Prostate gland (tissue), 2 donors: ENCODE measurements around the gene SRGAP3. TPM values are rescaled to one million over a fixed set of nuclear protein-coding genes. Genes with fewer than 3 reads are reported as not detected.

ENCODE experiments used
- DNase-seq: peaks from one replicate; pipeline ENCODE4 v3.0.0-alpha.2; 2019; ENCODE audit warnings: low spot score
- H3K27ac ChIP-seq, 2 donors: fragments of 200-600 bp; sonication (generic); 2 replicates each; pipeline ENCODE4 v1.5.1; 2017 to 2019
- H3K27me3 ChIP-seq: fragments of 200-600 bp; sonication (generic); replicated peaks from 2 replicates; pipeline ENCODE4 v1.5.1; 2019; ENCODE audit not compliant: insufficient read depth
- H3K36me3 ChIP-seq, 2 donors: fragments of 200-600 bp; sonication (generic); 1 replicate in 1 of 2; 2 replicates in 1 of 2; pipeline versions ENCODE4 v1.5.1 to v1.8.1; 2017 to 2019
- H3K4me1 ChIP-seq: fragments of 200-600 bp; sonication (generic); replicated peaks from 2 replicates; pipeline ENCODE4 v1.5.1; 2019
- H3K4me3 ChIP-seq, 2 donors: fragments of 200-600 bp; sonication (generic); 2 replicates each; pipeline ENCODE4 v1.5.1; 2017 to 2019
- H3K9me3 ChIP-seq: fragments of 200-600 bp; sonication (generic); 2 replicates; pipeline ENCODE4 v1.5.1; 2017
- CTCF ChIP-seq, 4 experiments: fragments of 200-600 bp in 2 of 4; fragments of 450-650 bp in 2 of 4; sonication (generic) in 2 of 4; IDR thresholded peaks; 1 replicate in 3 of 4; 2 replicates in 1 of 4; pipeline ENCODE4 v1.5.1; 2016 to 2019; ENCODE audit warnings: antibody characterized with exemption in 4 of 4, mild to moderate bottlenecking in 2 of 4, moderate library complexity in 2 of 4
- POLR2A ChIP-seq: fragments of 450-650 bp; IDR thresholded peaks from one replicate; pipeline ENCODE4 v1.6.1; 2016; ENCODE audit warnings: antibody characterized with exemption, mild to moderate bottlenecking
- POLR2AphosphoS5 ChIP-seq: sonication (generic); formaldehyde crosslinking; IDR thresholded peaks from one replicate; pipeline ENCODE4 v1.6.1; 2017; ENCODE audit warnings: antibody characterized with exemption
- WGBS: methylation state at CpG from one replicate; pipeline ENCODE4 v1.1.5; 2018; 5-methylcytosine and 5-hydroxymethylcytosine counted together
- intact Hi-C: fragments of 100-400 bp; cut with DNase I; formaldehyde crosslinking; loops from one replicate; pipeline ENCODE4 v1.14.2; 2022
- total RNA-seq, 2 donors: library from RNA; depleted of rRNA; stranded (reverse); fragments of >200 nt; gene quantifications; one replicate each; pipeline ENCODE4 v1.1.0, GENCODE V29; 2016

The SRGAP3 gene
- total RNA-seq, 2 donors from 2014 or later = 23.6 to 50.3 TPM

GRCh38 chr3:9211155-9211950 is 38.1 kb downstream of the SRGAP3 start:
- Histone ChIP-seq H3K27me3 (no peaks in the 10 kb centered on the region), H3K27ac (no peak overlapping the region), H3K4me1 (no peaks in the 10 kb centered on the region), H3K9me3 (no peaks in the 10 kb centered on the region), H3K36me3 (no peaks in the 10 kb centered on the region), H3K4me3 (no peak overlapping the region)
- WGBS = 94% methylated on average over 2 of the region's 2 CpGs
- no peak for DNase-seq
- TF ChIP-seq POLR2A (no peak), POLR2AphosphoS5 (no peak), CTCF (IDR thresholded peaks at IDR 0.05) (no peak)
- intact Hi-C loops = no loop called here

- TF ChIP-seq CTCF (IDR thresholded peaks at IDR 0.05) (no peak), POLR2A (no peak), POLR2AphosphoS5 (no peak)
- H3K4me1 ChIP-seq = no peaks in the 10 kb centered on the region
- no peak overlapping the region for H3K4me3 ChIP-seq
- no peaks in the 10 kb centered on the region for H3K9me3 ChIP-seq
- WGBS = 85% methylated on average over 3 of the region's 3 CpGs
- DNase-seq = no peak
- no peaks in the 10 kb centered on the region for H3K27me3 ChIP-seq
- no peaks in the 10 kb centered on the region for H3K36me3 ChIP-seq
- intact Hi-C loops = no loop called here
- no peak overlapping the region for H3K27ac ChIP-seq
Observed at GRCh38 chr3:9209777-9210176, 39.7 kb downstream of the SRGAP3 start.

- Histone ChIP-seq H3K9me3 (no peaks in the 10 kb centered on the region), H3K4me1 (no peaks in the 10 kb centered on the region), H3K36me3 (no peaks in the 10 kb centered on the region), H3K27ac (no peak overlapping the region), H3K4me3 (no peak overlapping the region), H3K27me3 (no peaks in the 10 kb centered on the region)
- intact Hi-C loops = no loop called here
- TF ChIP-seq CTCF (IDR thresholded peaks at IDR 0.05) (no peak), POLR2AphosphoS5 (no peak), POLR2A (no peak)
- 82% methylated on average over 2 of the region's 2 CpGs for WGBS
- no peak for DNase-seq
Observed at GRCh38 chr3:9208605-9209152, 40.8 kb downstream of the SRGAP3 start.

GRCh38 chr3:9207116-9207763 is 42.2 kb downstream of the SRGAP3 start:
- TF ChIP-seq POLR2AphosphoS5 = no peak
- TF ChIP-seq CTCF (IDR thresholded peaks at IDR 0.05) = no peak
- no peak for TF ChIP-seq POLR2A
- Histone ChIP-seq H3K27ac (no peak overlapping the region), H3K4me1 (no peaks in the 10 kb centered on the region), H3K27me3 (no peaks in the 10 kb centered on the region), H3K36me3 (no peaks in the 10 kb centered on the region), H3K9me3 (no peaks in the 10 kb centered on the region), H3K4me3 (no peak overlapping the region)
- 93% methylated on average over 7 of the region's 7 CpGs for WGBS
- intact Hi-C loops = no loop called here
- no peak for DNase-seq
